Measurements from ENCODE around the gene RRBP1. TPM values are rescaled to one million over a fixed set of nuclear protein-coding genes. Genes with fewer than 3 reads are reported as not detected.
A peak's percentile ranks its signal among the peaks of the same experiment; 100 is the strongest.

RRBP1 gene
- total RNA-seq, 1 donor from 2014 or later = 144 TPM

DNA sequence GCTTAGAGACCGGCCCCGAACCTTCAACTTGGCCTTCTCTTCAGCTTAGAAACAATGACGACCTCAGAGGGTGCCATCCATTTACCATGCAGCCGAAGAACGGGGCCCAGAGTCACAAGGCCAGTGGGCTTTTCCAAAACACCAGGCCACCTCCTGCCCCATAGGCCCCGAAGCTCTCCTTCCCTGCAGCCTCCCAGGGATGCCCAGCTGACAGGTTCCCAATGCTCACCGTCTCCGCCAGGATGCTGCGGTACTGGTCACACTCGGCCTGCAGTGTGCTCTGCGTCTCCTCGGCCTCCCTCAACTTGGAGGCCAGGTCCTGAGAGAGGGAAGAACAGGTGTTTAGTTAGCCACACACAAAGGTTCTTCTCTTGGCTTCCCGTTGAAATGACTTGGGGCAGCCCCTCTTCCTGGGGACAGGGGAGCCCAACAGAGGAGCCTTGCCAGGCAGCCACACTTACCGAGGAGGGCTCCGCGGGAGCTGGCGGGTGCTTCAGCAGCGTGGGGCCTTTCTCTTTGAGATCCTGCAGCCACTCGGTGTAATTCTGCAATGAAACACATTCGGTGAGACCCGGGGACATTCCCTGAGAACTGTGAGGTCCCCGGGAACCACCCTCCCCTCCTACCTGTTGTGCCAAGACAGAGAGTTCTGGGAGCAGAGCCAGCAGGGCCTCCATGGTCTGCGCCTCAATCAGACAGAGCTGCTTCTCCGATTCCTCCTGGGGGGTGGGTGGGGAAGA, 60.6 kb downstream of the RRBP1 start:
- DNase-seq = no peak

GRCh38 chr20:17620371-17621228, 61.4 kb downstream of the RRBP1 start:
- DNase-seq = no peak

GRCh38 chr20:17619351-17620093, 62.5 kb downstream of the RRBP1 start:
- no peak for DNase-seq

- DNase-seq = no peak
Observed at GRCh38 chr20:17618673-17619013, 63.4 kb downstream of the RRBP1 start.

DNA sequence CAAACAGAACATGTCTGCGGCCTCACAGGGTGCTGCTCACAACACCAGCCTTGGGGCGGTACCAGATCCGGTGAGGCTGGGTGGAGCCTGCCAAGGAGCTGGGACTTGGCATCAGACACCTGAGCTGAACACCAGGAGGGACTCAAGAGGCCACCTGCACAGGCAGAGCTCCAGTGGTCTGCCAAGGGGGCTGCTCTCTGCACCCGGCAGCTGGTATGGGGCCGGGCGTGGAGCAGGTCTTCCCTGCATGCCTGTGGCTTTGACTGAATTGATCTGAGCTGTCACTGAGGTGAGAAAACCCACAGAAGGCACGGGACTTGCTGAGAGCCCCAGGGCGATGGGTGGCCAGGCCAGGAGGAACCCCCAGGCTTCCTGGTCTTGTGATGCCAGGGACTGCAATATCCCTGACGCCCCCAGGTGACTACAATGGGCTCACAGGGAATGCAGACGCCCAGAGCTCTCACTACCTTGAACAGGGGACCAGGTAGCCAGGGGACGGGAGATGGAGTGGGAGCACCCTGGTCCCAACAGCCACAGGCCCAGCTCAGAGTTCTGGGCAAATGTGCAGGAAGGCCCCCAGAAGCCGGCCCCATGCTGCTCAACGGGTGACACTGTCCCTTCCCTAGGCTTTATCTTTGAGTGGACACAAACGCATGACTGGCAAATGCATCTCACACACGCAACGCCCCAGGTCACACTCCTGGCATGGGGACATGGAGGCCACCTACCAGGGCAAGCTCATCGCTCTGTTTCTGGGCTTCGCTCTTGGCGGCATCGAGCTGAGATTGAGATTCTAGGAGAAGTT, 64.0 kb downstream of the RRBP1 start:
- DNase-seq = no peak

GRCh38 chr20:17617212-17617867, 64.7 kb downstream of the RRBP1 start:
- DNase-seq = peak; percentile 63

DNA sequence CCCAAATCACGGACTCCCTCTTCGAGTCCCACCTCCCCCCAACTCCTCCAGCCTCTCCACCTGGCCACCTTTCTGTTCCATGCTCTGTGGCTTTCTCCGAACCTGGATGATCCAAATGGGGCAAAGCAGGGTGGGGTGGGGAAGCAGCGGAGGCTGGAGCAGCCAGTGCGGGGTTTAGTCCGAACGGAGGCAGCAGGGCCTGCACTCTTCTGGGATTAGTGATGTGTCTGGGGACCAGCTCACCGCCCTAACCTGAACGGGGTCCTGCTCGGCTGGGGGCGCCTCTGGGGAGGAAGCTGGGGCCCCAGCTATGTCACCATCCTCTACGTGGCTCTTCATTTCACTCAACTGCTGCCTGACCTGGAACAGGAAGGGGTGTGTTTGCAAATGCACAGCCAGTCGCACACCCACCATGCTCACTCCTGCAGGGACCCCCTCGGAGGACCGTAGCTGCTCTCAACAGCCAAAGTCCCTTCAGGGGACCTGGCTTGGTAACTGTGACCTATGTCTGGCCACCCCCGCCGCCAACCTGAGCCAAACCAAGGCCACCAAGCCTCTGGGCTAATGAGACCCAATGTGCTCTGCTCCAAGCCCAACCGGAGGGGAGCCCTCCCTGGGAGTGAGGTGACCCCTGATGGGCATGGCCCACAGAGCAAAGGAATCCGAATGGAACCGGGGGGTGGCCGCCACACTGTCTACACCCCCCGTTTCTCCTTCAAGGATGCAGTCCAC, 65.4 kb downstream of the RRBP1 start:
- DNase-seq = no peak

- peak; percentile 38 for DNase-seq
Observed at GRCh38 chr20:17615645-17616479, 66.2 kb downstream of the RRBP1 start.

GRCh38 chr20:17614812-17615644, 67.0 kb downstream of the RRBP1 start:
- peak; percentile 49 for DNase-seq

GRCh38 chr20:17614176-17614811, 67.7 kb downstream of the RRBP1 start:
- DNase-seq = peak; percentile 84

GRCh38 chr20:17613328-17614175, 68.5 kb downstream of the RRBP1 start:
- DNase-seq = no peak

DNA sequence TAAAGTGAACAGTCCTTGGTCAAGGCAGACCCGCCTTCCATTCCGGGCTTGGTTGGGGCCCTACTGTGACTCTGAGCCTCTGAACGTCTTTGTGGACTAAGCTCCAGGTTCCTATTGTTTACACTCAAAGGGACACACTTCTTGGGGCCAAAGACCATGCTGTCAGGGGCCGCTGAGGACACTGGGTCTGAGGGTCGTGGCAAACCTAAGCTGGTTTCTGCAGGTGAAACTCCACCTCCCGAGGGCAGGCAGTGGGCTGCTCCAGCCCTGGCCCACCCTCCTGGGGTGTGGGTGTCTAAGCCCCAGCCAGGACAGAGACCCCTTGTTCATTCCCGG, 69.1 kb downstream of the RRBP1 start:
- no peak for DNase-seq

DNA sequence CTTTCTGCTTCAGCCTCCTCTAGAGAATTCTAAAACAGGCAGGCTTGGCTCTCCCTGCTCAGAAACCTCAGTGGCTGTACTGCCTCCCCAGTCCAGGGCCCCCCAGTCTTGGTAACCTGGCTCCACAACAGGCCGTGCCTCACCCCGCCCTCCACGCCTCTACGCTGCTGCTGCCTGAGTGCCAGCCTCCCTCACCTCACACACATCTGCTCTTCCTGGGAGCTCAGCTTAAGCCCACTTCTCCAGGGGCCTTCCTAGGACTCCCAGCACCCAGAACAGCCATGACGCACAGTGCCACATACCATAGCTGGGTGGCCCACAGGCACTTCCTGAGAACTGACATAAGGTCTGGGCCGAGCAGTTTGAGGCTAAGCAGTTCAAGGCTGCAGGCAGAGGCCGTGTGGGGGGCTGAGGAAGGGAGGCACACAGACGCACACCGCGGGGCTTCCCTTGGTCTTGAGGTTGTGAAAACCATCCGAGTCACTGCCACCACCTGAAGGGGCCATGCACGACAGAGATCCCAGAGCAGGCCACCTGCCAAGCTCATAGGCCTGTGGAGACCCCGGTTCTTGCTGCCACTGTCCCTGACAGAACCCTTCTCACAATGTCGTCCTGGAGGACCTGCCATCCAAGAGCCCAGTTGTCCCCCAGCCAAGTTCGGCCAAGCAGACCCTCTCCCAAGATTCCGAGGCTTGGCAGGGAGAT, 69.6 kb downstream of the RRBP1 start:
- peak; percentile 32 for DNase-seq

DNA sequence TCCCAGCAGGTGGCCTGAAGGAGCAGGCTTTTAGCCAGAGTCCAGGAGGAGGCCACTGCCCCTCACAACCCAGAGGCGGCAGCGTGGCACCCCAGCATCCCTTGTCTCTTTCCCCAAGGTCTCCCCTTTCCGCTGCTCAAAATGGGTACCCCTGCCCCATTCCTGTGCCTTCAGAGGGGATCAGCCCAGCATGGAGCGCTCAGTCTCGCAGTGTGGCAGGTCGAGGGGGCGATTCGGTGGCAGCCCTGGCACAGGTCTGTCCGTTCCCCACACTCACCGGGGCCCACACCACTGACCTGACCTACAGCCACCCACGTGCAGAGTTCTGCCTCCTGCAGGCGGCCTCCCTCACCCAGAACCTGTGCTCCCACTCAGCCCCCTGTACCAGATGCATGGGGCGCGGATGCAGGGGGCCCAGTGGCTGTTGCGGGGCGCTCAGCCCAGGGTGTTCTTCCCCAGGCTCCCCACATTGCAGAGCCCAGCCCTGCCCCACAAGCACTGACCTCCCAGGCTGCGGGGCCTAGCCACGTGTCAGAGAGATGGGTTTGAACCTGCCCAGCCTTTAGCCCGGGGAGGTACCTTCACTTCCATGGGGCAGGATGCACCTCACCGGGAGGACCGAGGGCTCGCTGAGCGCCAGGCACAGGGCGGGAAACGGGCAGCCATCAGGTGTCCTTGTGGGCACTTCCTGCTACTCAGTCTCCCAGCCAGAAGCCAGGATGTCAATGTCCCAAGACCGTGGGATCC, 70.3 kb downstream of the RRBP1 start:
- no peak for DNase-seq

GRCh38 chr20:17611290-17611539, 70.8 kb downstream of the RRBP1 start:
- peak; percentile 30 for DNase-seq

DNA sequence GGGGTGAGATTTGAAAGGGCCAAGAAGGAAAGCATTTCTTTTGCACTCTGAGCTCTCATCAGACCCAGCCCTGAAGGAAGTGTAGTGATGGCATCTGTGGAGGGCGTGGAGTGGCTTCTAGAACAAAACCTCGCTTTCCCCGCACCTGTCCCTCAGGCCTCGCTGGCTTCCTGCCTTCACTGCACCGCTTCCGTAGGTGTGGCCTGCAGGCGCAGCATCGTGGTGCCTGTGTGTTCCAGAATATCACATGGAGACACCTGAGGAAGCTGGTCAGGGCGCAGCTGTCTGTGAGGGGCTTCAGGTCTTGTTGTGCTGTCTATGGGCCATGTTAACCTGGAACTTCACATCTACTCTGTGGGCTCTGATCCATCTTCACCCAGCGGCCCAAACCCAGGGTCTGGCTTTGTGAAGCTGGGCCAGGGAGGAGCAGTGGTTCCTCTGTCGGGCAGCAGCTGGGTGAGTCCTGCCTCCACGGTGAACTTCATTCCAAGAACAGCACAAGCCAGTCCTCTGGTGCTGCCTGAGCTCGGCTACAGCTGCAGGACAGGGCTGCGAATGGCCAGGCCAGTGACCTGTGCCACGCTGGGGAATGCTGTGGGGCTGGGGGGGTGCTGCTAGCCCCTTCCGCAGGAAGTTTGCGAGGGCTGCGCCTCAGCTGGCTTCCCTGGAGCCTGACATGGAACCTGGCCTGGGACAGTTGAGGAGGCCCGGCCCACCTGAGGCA, 71.3 kb downstream of the RRBP1 start:
- DNase-seq = peak; percentile 25
